Astrocyte (in vitro differentiated cells and primary cell): ENCODE results near the gene TEX29.

Experiments used
- CTCF ChIP-seq: IDR thresholded peaks from 2 replicates; pipeline ENCODE4 v1.5.1; 2011; ENCODE audit warnings: low read depth, mild to moderate bottlenecking, inconsistent platforms, low read length, moderate library complexity; ENCODE audit not compliant: insufficient read depth
- EZH2 ChIP-seq: IDR thresholded peaks from 2 replicates; pipeline ENCODE4 v1.6.1; 2012; ENCODE audit warnings: mild to moderate bottlenecking, low read length, inconsistent platforms; ENCODE audit not compliant: insufficient read depth

GRCh38 chr13:111296417-111296816, 24.0 kb upstream of the TEX29 start:
- TF ChIP-seq CTCF (no peak), EZH2 (no peak)
